GM18519 (cell line): ENCODE data around the gene VIP.

Experiments
- ATAC-seq: cut with Tn5 transposase; IDR thresholded peaks from one replicate; pipeline ENCODE4 v1.9.1; 2021; ENCODE audit warnings: mild to moderate bottlenecking, moderate library complexity; ENCODE audit not compliant: unreplicated experiment, low FRiP score

VIP gene

DNA sequence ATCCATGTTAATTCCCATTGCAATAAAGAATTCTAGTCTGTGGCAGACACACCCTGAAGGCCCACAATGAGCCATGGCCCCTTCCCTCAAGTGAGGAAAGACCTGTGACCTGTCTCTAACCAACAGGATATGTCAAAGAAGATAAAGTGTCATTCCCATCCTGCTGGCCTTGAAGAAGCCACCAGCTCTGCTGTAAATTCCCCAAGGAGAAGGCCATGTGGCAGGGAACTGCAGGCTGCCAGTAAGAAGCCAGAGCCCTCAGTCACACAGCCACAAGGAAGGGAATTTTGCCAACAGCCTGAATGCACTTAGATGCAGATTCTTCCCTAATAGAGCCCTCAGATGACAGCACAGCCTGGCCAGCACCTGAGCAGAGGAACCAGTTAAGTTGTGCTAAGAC lies 24.8 kb downstream of the VIP start:
- ATAC-seq: no peak

DNA sequence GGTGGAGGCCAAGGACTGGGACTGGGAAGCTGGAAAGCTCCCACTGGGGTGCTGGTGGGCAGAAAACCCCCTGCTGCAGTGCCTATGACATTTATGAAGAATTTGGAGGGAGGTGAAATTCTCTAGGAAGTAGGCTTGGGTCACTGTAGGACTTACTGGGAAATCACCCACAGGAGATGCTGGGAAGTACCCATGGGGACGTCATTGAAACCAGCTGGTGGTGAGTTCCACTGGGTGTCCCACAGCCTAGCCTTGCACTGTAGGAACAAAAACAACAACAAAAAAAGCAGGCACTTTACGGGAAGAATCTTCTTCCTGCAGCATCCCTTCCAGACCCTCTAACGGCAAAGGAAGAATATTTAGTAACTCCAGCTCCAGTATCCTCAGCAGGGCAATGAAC lies 26.2 kb downstream of the VIP start:
- no peak for ATAC-seq

DNA sequence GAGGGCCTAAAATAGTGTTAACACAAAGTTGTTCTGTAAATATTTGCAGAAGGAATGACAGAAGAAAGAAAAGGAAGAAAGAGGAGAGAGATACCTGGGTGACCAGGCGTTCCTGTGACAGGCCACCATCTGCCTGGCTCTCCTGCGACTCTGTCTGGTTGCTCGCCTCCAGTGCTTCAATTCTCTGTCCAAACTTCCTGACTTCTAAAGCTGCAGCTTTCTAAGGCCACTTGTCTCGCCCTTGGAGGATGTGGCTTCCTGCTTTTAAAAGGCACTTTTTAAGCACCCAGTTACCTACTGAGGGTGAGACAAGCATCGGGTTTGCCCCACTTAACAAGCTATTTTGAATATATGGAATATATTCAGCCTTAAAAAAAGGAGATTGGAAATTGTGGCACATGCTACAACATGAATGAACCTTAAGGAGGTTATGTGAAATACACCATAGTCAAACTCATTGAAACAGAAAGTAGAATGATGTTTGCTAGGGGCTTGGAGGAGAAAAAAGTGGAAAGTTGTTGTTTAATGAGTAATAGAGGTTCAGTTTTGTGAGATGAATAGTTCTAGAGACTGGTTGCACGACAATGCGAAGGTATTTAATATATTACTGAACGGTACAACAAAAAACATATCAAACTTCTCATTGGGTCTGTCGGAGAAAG lies 32.8 kb downstream of the VIP start:
- ATAC-seq: no peak

DNA sequence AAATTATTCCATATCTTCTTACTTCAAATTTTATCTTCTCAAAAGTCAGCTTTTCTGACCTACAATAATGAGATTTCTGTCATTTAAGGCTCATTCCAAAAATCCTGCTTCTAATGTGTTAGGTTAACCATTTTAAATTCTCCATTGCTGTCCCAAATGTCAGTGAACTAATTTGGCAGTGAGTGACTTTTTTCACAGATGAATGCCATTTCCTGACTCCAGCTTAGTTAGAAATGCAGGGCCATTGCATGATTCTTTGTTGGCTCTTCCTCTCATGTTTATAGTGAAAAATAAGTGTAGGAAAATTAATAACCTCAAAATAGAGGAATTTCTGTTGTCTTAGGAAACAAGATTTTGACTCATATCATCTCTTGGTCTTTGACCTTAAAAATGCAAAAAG lies 44.1 kb downstream of the VIP start:
- no peak for ATAC-seq

DNA sequence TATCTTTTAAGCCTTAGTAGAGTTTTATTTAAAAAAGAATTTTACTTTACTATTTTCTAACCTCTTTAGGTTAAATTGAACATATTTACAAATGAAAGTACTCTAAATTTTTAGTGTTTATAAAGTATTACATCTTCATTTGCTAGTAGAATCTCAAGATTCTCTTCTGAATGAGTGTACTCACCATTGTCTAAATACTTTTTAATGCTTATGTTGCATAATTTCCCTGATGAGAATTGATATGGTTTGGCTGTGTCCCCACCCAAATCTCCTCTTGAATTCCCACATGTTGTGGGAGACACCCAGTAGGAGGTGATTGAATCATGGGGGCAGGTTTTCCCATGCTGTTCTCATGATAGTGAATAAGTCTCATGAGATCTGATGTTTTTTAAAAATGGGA lies 53.6 kb downstream of the VIP start:
- no peak for ATAC-seq
